ENCODE measurements around the gene SLC12A6. TPM values are rescaled to one million over a fixed set of nuclear protein-coding genes. Genes with fewer than 3 reads are reported as not detected.

SLC12A6 gene
- total and polyA plus RNA-seq, 2 of the 13 experiments (the other 11 are each of a cell fraction or from before 2014, with no cell fraction given), result 15.2 to 30.1 TPM

- peak; percentile 44; the same call in 1 of the 2 replicates for TF ChIP-seq TFAP4 (IDR thresholded peaks at IDR 0.05; ENCODE audit: borderline replicate concordance, low read depth)
- TF ChIP-seq NR3C1 (CRISPR knock-in tag; IDR thresholded peaks at IDR 0.05), result no peak
- TF ChIP-seq ATF4 (CRISPR knock-in tag; IDR thresholded peaks at IDR 0.05), result peak in 1 of 2 experiments; percentile 69; a peak in 2 of 4 replicates
- TF ChIP-seq ETV5 (CRISPR knock-in tag; IDR thresholded peaks at IDR 0.05; ENCODE audit: borderline replicate concordance), result peak; percentile 93
- peak; percentile 49; the same call in 1 of the 2 replicates for TF ChIP-seq ARID5B (CRISPR knock-in tag; IDR thresholded peaks at IDR 0.05)
- no peak for TF ChIP-seq ZBTB49 (CRISPR knock-in tag; IDR thresholded peaks at IDR 0.05; ENCODE audit: borderline replicate concordance)
- TF ChIP-seq ZNF816 (CRISPR knock-in tag; IDR thresholded peaks at IDR 0.05; ENCODE audit: borderline replicate concordance), result 0 out of 2 replicates have a peak, but pooled peaks have one; percentile 57
- peak; percentile 82; the same call in 1 of the 2 replicates for TF ChIP-seq SMAD1 (CRISPR knock-in tag; IDR thresholded peaks at IDR 0.05; ENCODE audit: borderline replicate concordance, low read depth)
- TF ChIP-seq MBD4 (IDR thresholded peaks at IDR 0.05; ENCODE audit: borderline replicate concordance, low read length), result no peak
- no peak for TF ChIP-seq PAWR (CRISPR knock-in tag; IDR thresholded peaks at IDR 0.05; ENCODE audit: borderline replicate concordance)
- no peak for TF ChIP-seq MZF1 (CRISPR knock-in tag; IDR thresholded peaks at IDR 0.05; ENCODE audit: borderline replicate concordance)
- TF ChIP-seq ZFY (CRISPR knock-in tag; IDR thresholded peaks at IDR 0.05), result peak; percentile 53
- TF ChIP-seq PAX8 (CRISPR knock-in tag; IDR thresholded peaks at IDR 0.05; ENCODE audit: borderline replicate concordance), result 0 out of 2 replicates have a peak, but pooled peaks have one; percentile 59
- TF ChIP-seq THRA (CRISPR knock-in tag; IDR thresholded peaks at IDR 0.05; ENCODE audit: borderline replicate concordance), result 0 out of 2 replicates have a peak, but pooled peaks have one; percentile 51
These were observed 5.4 kb upstream of the SLC12A6 start, which contains the start of the genes NOP10 and NUTM1 (continued) for GRCh38 chr15:34342737-34343575.

Measured in HepG2 (cell line).